GM23248 (cell line): ENCODE data around the gene ADK. TPM values are rescaled to one million over a fixed set of nuclear protein-coding genes. Genes with fewer than 3 reads are reported as not detected.

Experiments used
- DNase-seq: peaks from one replicate; pipeline ENCODE4 v3.0.0-alpha.2; 2015
- H2AFZ ChIP-seq: fragments of 200-600 bp; sonication (generic); 2 replicates; pipeline ENCODE4 v1.6.1; 2016; ENCODE audit warnings: antibody characterized with exemption
- H3F3A ChIP-seq: fragments of 200-600 bp; sonication (generic); 2 replicates; pipeline ENCODE4 v1.6.1; 2016; ENCODE audit warnings: mild to moderate bottlenecking, antibody characterized with exemption, mixed run types; ENCODE audit not compliant: insufficient read depth
- H3K27ac ChIP-seq: fragments of 200-600 bp; sonication (generic); 2 replicates; pipeline ENCODE4 v1.5.1; 2016; ENCODE audit warnings: mild to moderate bottlenecking
- H3K27me3 ChIP-seq: fragments of 200-600 bp; sonication (generic); replicated peaks from 2 replicates; pipeline ENCODE4 v1.6.1; 2016; ENCODE audit warnings: mild to moderate bottlenecking; ENCODE audit not compliant: insufficient read depth
- H3K36me3 ChIP-seq: fragments of 200-600 bp; sonication (generic); 2 replicates; pipeline ENCODE4 v1.6.1; 2016; ENCODE audit warnings: low read depth, mild to moderate bottlenecking
- H3K4me1 ChIP-seq: fragments of 200-600 bp; sonication (generic); 2 replicates; pipeline ENCODE4 v1.6.1; 2016; ENCODE audit warnings: mild to moderate bottlenecking; ENCODE audit not compliant: insufficient read depth
- H3K4me2 ChIP-seq: fragments of 200-600 bp; sonication (generic); one replicate; pipeline ENCODE4 v1.6.1; 2016; ENCODE audit warnings: mild to moderate bottlenecking; ENCODE audit not compliant: unreplicated experiment
- H3K4me3 ChIP-seq: fragments of 200-600 bp; sonication (generic); 2 replicates; pipeline ENCODE4 v1.5.1; 2016; ENCODE audit warnings: mild to moderate bottlenecking
- H3K79me2 ChIP-seq: fragments of 200-600 bp; sonication (generic); 2 replicates; pipeline ENCODE4 v1.6.1; 2016; ENCODE audit warnings: mild to moderate bottlenecking; ENCODE audit not compliant: insufficient read depth
- H3K9ac ChIP-seq: fragments of 200-600 bp; sonication (generic); 2 replicates; pipeline ENCODE4 v1.6.1; 2016; ENCODE audit warnings: mild to moderate bottlenecking
- H3K9me2 ChIP-seq: fragments of 200-600 bp; sonication (generic); 2 replicates; pipeline ENCODE4 v1.6.1; 2016; ENCODE audit warnings: mixed run types, mild to moderate bottlenecking, moderate library complexity; ENCODE audit not compliant: insufficient read depth
- H3K9me3 ChIP-seq: fragments of 200-600 bp; sonication (generic); one replicate; pipeline ENCODE4 v1.6.1; 2017; ENCODE audit warnings: low read depth
- H4K20me1 ChIP-seq: fragments of 200-600 bp; sonication (generic); 2 replicates; pipeline ENCODE4 v1.6.0; 2016; ENCODE audit not compliant: insufficient read depth
- EZH2 ChIP-seq: fragments of 200-600 bp; sonication (generic); IDR thresholded peaks from 2 replicates; pipeline ENCODE4 v1.6.1; 2018; ENCODE audit warnings: antibody characterized with exemption, mild to moderate bottlenecking; ENCODE audit not compliant: insufficient read depth, poor library complexity, severe bottlenecking
- EZH2phosphoT487 ChIP-seq: fragments of 200-600 bp; sonication (generic); IDR thresholded peaks from 2 replicates; pipeline ENCODE4 v1.6.1; 2018; ENCODE audit warnings: antibody characterized with exemption, moderate library complexity, mild to moderate bottlenecking, low read depth; ENCODE audit not compliant: insufficient read depth
- WGBS, 2 experiments: methylation state at CpG; one replicate each; pipeline ENCODE4 v1.1.6; 2015 to 2017; ENCODE audit warnings: low lambda C conversion rate in 2 of 2, low coverage in 1 of 2; ENCODE audit errors: missing lambda C conversion rate in 2 of 2; 5-methylcytosine and 5-hydroxymethylcytosine counted together
- in situ Hi-C: fragments of 300-500 bp; cut with MboI; formaldehyde crosslinking; loops from 2 replicates; pipeline ENCODE4 v1.15.0; 2020
- polyA plus RNA-seq: library from polyadenylated mRNA; unstranded; fragments of >200 nt; fragmentation: Nextera tagmentation; extraction: Ambion mirVana; gene quantifications from 2 replicates; pipeline ENCODE4 v1.2.1, GENCODE V29; 2016
- total RNA-seq: library from RNA; depleted of rRNA; stranded (reverse); fragments of >200 nt; shearing (Covaris generic); gene quantifications from 2 replicates; pipeline ENCODE4 v1.2.3, GENCODE V29; 2014

The ADK gene
- total and polyA plus RNA-seq, 2 experiments from 2014 or later, result 43.7 to 75.1 TPM

DNA sequence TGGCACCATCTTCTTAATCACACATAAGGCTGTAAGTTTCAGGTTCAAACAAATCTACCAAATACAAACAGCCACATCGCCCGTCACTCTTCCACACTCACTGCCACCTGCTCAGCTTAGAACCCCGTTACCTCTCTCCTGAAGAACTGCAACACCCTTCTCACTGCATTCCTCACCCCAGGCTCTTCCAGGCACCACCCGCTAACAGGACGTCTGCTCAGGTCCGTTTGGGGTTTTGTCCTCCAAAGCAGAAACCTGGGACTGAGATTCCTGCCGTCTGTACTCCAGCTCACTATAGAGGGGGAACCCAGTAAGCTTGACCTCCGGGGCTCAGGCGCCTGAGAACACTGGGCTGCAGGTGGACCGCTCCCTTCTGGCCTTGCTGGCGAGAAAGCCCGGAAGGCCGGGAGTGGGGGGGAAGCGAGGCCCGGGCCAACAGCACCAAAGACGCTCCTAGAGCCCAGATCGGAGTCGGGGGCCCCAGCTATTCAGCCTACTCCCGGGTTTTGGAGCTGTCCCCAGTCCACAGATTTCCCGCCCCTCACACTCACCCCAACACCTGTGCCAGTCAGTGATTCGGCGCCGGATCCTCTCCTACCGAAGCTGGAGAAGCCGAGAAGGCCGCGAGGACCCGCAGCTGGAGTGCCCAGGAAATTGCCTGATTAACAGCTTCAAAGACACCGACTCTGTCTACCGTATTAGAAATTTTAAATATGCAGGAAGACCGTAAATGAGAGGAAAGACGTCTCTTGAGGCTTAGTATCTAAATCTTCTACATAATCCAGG is 624 bp upstream of the ADK start, which contains the start of gene AP3M1:
AP3M1 (minus strand) TSS at position 625 of the 786 bp plus-strand sequence. CDS start 12,449 bp downstream, outside the sequence.
- Histone ChIP-seq H3K9me3 (no peaks in the 10 kb centered on the region), H3K27ac (peak within 1 kb of the TSS; percentile 79), H3K36me3 (no peaks in the 10 kb centered on the region), H3K4me1 (peaks cover 28% of the 10 kb centered on the region), H4K20me1 (no peaks in the 10 kb centered on the region; the same call in 1 of the 2 replicates), H3K4me2 (peak within 1 kb of the TSS; percentile 93), H3K4me3 (peak within 1 kb of the TSS; percentile 97), H3K9me2 (no peaks in the 10 kb centered on the region), H3F3A (peaks cover 15% of the 10 kb centered on the region), H3K79me2 (peaks cover 69% of the 10 kb centered on the region), H3K9ac (peak within 1 kb of the TSS; percentile 83), H2AFZ (peak within 1 kb of the TSS; percentile 77), H3K27me3 (no peaks in the 10 kb centered on the region)
- WGBS, 2 experiments, result 1% methylated on average over 31 to 32 of the region's 32 CpGs
- in situ Hi-C loops, result no loop called here
- TF ChIP-seq EZH2, result no peak
- no peak for TF ChIP-seq EZH2phosphoT487
- DNase-seq, result peak; percentile 90

- Histone ChIP-seq H3K79me2 (peaks cover 52% of the 10 kb centered on the region), H3K36me3 (no peaks in the 10 kb centered on the region), H3K4me3 (peak overlapping the region; percentile 97), H3K9ac (peak overlapping the region; percentile 83), H3K9me2 (no peaks in the 10 kb centered on the region), H4K20me1 (no peaks in the 10 kb centered on the region), H2AFZ (peak overlapping the region; percentile 77), H3K4me1 (peaks cover 23% of the 10 kb centered on the region; the same call in 1 of the 2 replicates), H3K4me2 (peak overlapping the region; percentile 93), H3K9me3 (no peaks in the 10 kb centered on the region), H3F3A (no peaks in the 10 kb centered on the region), H3K27me3 (no peaks in the 10 kb centered on the region), H3K27ac (no peak overlapping the region)
- WGBS, 2 experiments, result 36 to 38% methylated on average over 5 of the region's 5 CpGs
- peak; percentile 28 for DNase-seq
- no peak for TF ChIP-seq EZH2
- no peak for TF ChIP-seq EZH2phosphoT487
- in situ Hi-C loops, result no loop called here
Measured at GRCh38 chr10:74151879-74152722, 1.1 kb downstream of the ADK start.

- Histone ChIP-seq H4K20me1 (no peaks in the 10 kb centered on the region), H3K4me2 (no peak overlapping the region), H2AFZ (no peak overlapping the region), H3K27me3 (no peaks in the 10 kb centered on the region), H3K9ac (no peak overlapping the region), H3K79me2 (peaks cover 42% of the 10 kb centered on the region), H3K4me3 (no peak overlapping the region), H3K27ac (no peak overlapping the region), H3K4me1 (peaks cover 23% of the 10 kb centered on the region; the same call in 1 of the 2 replicates), H3K9me3 (no peaks in the 10 kb centered on the region), H3K36me3 (no peaks in the 10 kb centered on the region), H3K9me2 (no peaks in the 10 kb centered on the region), H3F3A (no peaks in the 10 kb centered on the region)
- TF ChIP-seq EZH2phosphoT487 (no peak), EZH2 (no peak)
- DNase-seq, result peak; percentile 72
- in situ Hi-C loops, result no loop called here
- 26 to 43% methylated on average over 4 of the region's 4 CpGs for WGBS, 2 experiments
Measured at GRCh38 chr10:74153123-74153522, 2.1 kb downstream of the ADK start.

GRCh38 chr10:74153676-74154075 is 2.7 kb downstream of the ADK start:
- Histone ChIP-seq H3K9ac (no peak overlapping the region), H3F3A (no peaks in the 10 kb centered on the region), H3K36me3 (no peaks in the 10 kb centered on the region), H2AFZ (no peak overlapping the region), H3K27me3 (no peaks in the 10 kb centered on the region), H4K20me1 (no peaks in the 10 kb centered on the region), H3K9me3 (no peaks in the 10 kb centered on the region), H3K9me2 (no peaks in the 10 kb centered on the region), H3K27ac (no peak overlapping the region), H3K4me1 (peaks cover 23% of the 10 kb centered on the region; the same call in 1 of the 2 replicates), H3K79me2 (peaks cover 37% of the 10 kb centered on the region), H3K4me2 (no peak overlapping the region), H3K4me3 (no peak overlapping the region)
- in situ Hi-C loops, result no loop called here
- DNase-seq, result no peak
- WGBS, 2 experiments, result 93 to 98% methylated on average over 4 of the region's 4 CpGs
- TF ChIP-seq EZH2phosphoT487 (no peak), EZH2 (no peak)
